Neural cell (in vitro differentiated cells): ENCODE measurements around the gene RHOH.

Experiments used
- EZH2 ChIP-seq: fragments of 200-600, 300-800 bp; shearing (Covaris generic), sonication (generic); IDR thresholded peaks from 2 replicates; pipeline ENCODE4 v1.6.1; 2014; ENCODE audit warnings: antibody characterized with exemption, low read length, borderline replicate concordance, mild to moderate bottlenecking; ENCODE audit not compliant: insufficient read depth, poor library complexity, severe bottlenecking
- POLR2AphosphoS5 ChIP-seq: IDR thresholded peaks from 2 replicates; pipeline ENCODE4 v1.6.1; 2012
- TAF1 ChIP-seq: IDR thresholded peaks from 2 replicates; pipeline ENCODE4 v1.6.1; 2012; ENCODE audit warnings: low read depth

GRCh38 chr4:40245550-40245949 lies 48.7 kb downstream of the RHOH start:
- TF ChIP-seq TAF1: no peak
- TF ChIP-seq EZH2: no peak
- TF ChIP-seq POLR2AphosphoS5: no peak
